Activated T-cell treated with anti-CD3 and anti-CD28 coated beads, Interleukin-2, amount 50 U/mL, for 24 hours (primary cell): ENCODE data around the gene UBQLN1.
"Not testable (repeated sequence)": the region's sequence is repeated elsewhere in the genome, so short reads cannot be mapped to it uniquely, and the experiment has no call there.

ENCODE experiments used
- DNase-seq: peaks from one replicate; pipeline ENCODE4 v3.0.0-alpha.2; 2020
- H3K27ac Mint-ChIP-seq: 2 replicates; pipeline ENCODE4 v1.8.0; 2020; ENCODE audit warnings: mild to moderate bottlenecking, mixed read lengths
- H3K27me3 Mint-ChIP-seq: 2 replicates; pipeline ENCODE4 v1.8.0; 2020; ENCODE audit warnings: mixed read lengths
- H3K36me3 Mint-ChIP-seq: 2 replicates; pipeline ENCODE4 v1.8.0; 2020; ENCODE audit warnings: low read depth, mixed read lengths
- H3K4me1 Mint-ChIP-seq: 2 replicates; pipeline ENCODE4 v1.8.0; 2020; ENCODE audit warnings: low read depth, mixed read lengths
- H3K4me3 Mint-ChIP-seq: 2 replicates; pipeline ENCODE4 v1.8.0; 2020; ENCODE audit warnings: mild to moderate bottlenecking, moderate library complexity, mixed read lengths
- H3K9me3 Mint-ChIP-seq: 2 replicates; pipeline ENCODE4 v1.8.0; 2020; ENCODE audit warnings: mixed read lengths

Gene UBQLN1

DNA sequence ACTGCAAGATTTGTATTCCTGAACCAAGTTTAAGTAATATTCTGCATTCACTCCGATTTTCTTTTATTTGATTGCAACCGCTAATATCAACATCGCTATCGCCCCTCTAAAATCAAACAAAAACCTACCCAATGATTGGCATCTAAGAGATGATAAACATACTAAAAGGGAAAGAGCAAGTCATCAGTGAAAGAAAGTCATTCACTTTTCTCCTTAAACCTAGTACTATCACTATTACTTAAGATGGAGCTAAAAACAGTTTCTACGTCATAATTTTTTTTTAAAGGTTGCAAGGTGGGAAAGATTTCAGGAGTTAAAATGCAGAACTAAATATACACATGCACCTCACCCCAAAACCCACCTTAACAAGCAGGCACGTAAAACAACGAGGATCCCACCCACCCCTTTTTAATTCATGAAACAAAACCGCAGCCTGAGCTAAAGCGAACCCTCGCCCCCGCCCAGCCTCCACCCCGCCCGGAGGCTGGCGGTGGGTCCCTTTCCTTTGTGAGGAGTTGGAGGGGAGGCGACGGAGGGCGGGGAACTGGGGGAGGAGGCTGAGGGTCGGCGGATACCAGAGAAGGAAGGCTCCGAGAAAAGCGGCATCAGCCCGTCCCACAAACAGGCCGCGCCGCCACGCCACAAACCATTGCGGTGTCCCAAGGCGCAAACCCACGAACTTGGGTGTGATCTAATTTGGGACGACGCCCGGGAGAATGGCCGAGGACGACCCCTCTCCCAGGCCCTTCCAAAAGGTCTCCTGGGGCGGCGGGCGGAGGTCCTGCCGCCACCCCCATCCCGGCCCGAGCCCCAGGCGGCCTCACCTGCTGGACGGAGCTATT lies 861 bp downstream of the UBQLN1 start:
- peaks cover 52% of the 10 kb centered on the region for H3K36me3 Mint-ChIP-seq
- H3K27me3 Mint-ChIP-seq = no peaks in the 10 kb centered on the region
- H3K4me3 Mint-ChIP-seq = peak overlapping the region; percentile 84
- H3K9me3 Mint-ChIP-seq = no peaks in the 10 kb centered on the region
- H3K4me1 Mint-ChIP-seq = peaks cover 54% of the 10 kb centered on the region
- H3K27ac Mint-ChIP-seq = peak overlapping the region; percentile 100
- DNase-seq = peak; percentile 79

DNA sequence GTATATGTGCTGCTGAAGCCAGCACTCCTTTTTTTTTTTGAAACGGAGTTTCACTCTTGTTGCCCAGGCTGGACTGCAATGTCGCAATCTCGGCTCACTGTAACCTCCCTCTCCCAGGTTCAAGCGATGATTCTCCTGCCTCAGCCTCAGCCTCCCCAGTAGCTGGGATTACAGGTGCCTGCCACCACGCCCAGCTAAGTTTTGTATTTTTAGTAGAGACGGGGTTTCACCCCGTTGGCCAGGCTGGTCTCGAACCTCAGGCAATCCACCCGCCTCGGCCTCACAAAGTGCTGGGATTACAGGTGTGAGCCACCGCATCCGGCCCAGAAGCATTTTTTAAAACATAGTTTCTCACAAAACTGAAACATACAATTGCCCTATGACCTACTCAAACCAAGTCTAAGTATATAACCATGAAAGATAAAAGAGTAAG lies 2.5 kb downstream of the UBQLN1 start:
- Mint-ChIP-seq H3K27ac (peak overlapping the region; percentile 100), H3K4me1 (peaks cover 68% of the 10 kb centered on the region), H3K36me3 (peaks cover 63% of the 10 kb centered on the region), H3K4me3 (peak overlapping the region; percentile 84)
- DNase-seq, H3K27me3 Mint-ChIP-seq, H3K9me3 Mint-ChIP-seq: not testable (repeated sequence)

DNA sequence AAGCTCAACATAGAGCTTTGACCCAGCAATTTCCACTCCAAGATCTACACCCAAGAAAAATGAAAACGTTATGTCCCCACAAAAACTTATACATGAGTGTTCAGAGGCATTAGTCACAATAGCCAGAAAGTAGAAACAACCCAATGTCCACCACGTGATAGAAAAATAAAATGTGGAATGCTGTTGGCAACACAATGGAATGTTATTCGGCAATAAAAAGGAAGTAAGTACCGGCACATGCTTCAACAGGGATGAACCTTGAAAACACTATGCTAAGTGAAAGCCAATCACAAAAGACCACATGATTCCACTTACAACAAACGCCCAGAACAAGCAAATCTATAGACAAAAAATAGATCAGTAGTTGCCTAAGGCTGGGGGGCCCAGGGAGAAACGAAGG lies 6.0 kb downstream of the UBQLN1 start:
- Mint-ChIP-seq H3K4me1 (peaks cover 84% of the 10 kb centered on the region), H3K4me3 (peak overlapping the region; percentile 0), H3K27ac (peak overlapping the region; percentile 15), H3K36me3 (peaks cover 74% of the 10 kb centered on the region), H3K9me3 (no peaks in the 10 kb centered on the region), H3K27me3 (no peaks in the 10 kb centered on the region)
- no peak for DNase-seq

DNA sequence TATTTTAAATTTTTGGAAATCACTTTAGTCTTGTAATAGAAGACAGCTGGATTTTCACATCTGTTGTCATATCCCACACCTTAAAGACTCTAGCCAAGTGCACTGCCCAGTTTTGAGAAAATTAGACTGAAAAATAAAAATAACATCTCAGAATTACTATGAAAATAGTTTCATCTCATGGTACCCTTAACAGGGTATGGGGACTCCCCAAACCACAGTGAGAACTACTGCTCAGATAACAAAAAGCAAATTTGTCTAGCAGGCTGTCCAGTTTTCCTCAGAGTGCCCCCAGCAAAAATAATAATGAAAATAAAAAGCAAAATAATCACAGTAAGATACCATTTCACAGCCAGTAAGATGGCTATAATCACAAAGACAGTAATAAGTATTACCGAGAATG lies 6.5 kb downstream of the UBQLN1 start:
- Mint-ChIP-seq H3K27ac (peak overlapping the region; percentile 15), H3K9me3 (no peaks in the 10 kb centered on the region), H3K36me3 (peaks cover 72% of the 10 kb centered on the region), H3K27me3 (no peaks in the 10 kb centered on the region), H3K4me3 (peak overlapping the region; percentile 0), H3K4me1 (peaks cover 83% of the 10 kb centered on the region)
- DNase-seq = no peak

DNA sequence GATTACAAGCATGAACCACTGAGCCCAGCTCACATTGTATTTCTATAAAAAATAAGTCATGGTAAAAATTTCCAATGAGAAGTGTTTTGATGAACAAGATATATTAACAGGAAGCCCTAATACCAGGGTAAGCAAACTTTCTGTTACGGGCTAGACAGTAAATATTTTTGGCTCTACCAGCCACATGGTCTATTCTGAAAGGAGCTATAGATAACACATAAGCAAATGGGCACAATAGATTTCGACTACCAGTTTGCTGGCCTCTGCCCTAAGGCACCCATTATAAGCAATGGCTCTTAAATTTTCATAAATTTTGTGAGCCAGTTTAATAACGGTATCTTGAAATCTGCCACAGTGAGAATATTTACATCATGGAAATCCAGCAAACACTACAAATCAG lies 8.1 kb downstream of the UBQLN1 start:
- Mint-ChIP-seq H3K4me3 (no peak overlapping the region), H3K27me3 (no peaks in the 10 kb centered on the region), H3K27ac (peak overlapping the region; percentile 82), H3K9me3 (no peaks in the 10 kb centered on the region), H3K4me1 (peaks cover 78% of the 10 kb centered on the region), H3K36me3 (peaks cover 61% of the 10 kb centered on the region)
- no peak for DNase-seq

DNA sequence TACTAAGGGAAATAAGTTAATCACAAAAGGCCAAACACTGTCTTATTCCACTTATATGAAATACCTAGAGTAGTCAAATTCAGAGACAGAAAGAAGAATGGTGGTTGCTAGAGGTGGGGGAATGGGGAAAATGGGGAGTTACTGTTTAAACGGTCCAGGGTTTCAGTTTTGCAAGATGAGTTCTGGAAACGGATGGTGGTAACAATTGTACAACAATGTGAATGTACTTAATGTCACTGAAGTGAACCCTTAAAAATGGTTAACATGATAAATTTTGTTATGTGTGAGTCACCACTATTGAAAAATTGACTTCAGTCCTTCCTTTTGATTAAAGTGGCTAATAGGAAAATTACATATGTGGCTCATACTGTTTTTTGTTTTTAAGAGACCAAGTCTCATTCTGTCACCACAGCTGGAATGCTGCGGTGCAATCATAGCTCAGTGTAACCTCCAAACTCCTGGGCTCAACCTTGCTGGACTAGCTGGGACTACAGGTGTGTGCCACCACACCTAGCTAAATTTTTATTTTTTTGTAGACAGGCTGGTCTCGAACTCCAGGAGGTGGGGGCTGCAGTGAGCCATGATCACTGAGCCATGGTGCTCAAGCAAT lies 8.7 kb downstream of the UBQLN1 start:
- Mint-ChIP-seq H3K4me1 (peaks cover 80% of the 10 kb centered on the region), H3K36me3 (peaks cover 60% of the 10 kb centered on the region), H3K27ac (peak overlapping the region; percentile 82), H3K27me3 (no peaks in the 10 kb centered on the region), H3K9me3 (no peaks in the 10 kb centered on the region), H3K4me3 (peak overlapping the region; percentile 12)
- no peak for DNase-seq

GRCh38 chr9:83691492-83691891 lies 16.3 kb downstream of the UBQLN1 start:
- H3K27ac Mint-ChIP-seq = peak overlapping the region; percentile 37
- no peak overlapping the region for H3K4me3 Mint-ChIP-seq
- no peaks in the 10 kb centered on the region for H3K9me3 Mint-ChIP-seq

GRCh38 chr9:83688921-83689320 lies 18.8 kb downstream of the UBQLN1 start:
- DNase-seq = no peak
- Mint-ChIP-seq H3K36me3 (peaks cover 38% of the 10 kb centered on the region), H3K4me3 (peak overlapping the region; percentile 13), H3K9me3 (no peaks in the 10 kb centered on the region), H3K4me1 (peaks cover 81% of the 10 kb centered on the region), H3K27me3 (no peaks in the 10 kb centered on the region), H3K27ac (peak overlapping the region; percentile 63)

More at GRCh38 chr9:83691492-83691891, 16.3 kb downstream of the UBQLN1 start:
- DNase-seq = no peak
- Mint-ChIP-seq H3K36me3 (peaks cover 40% of the 10 kb centered on the region), H3K27me3 (no peaks in the 10 kb centered on the region), H3K4me1 (peaks cover 86% of the 10 kb centered on the region)

- Mint-ChIP-seq H3K9me3 (no peaks in the 10 kb centered on the region), H3K4me3 (no peak overlapping the region), H3K4me1 (peaks cover 54% of the 10 kb centered on the region), H3K27me3 (no peaks in the 10 kb centered on the region), H3K27ac (peak overlapping the region; percentile 28), H3K36me3 (peaks cover 78% of the 10 kb centered on the region)
- no peak for DNase-seq
Measured at GRCh38 chr9:83681490-83681889, 26.3 kb downstream of the UBQLN1 start.

DNA sequence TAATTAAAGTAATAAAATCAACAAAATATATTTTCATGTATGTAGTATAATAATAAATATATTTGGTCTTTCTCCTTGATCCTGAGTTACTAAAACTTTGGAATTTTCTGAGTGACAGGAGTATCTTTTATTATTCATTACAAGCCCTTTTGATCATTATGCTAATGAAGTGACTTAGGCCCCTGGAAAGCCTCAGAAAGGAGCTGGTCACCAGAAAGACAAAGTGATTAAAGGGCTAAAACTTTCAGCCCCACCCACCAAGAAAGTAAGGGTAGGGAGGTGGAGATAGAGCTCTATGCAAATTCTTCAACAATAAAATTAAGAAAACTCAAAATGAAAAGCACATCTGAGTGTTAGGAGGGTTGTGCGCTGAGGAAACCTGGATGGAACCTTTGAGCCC lies 27.5 kb downstream of the UBQLN1 start:
- no peak overlapping the region for H3K4me3 Mint-ChIP-seq
- H3K36me3 Mint-ChIP-seq = peaks cover 84% of the 10 kb centered on the region
- no peaks in the 10 kb centered on the region for H3K9me3 Mint-ChIP-seq
- no peaks in the 10 kb centered on the region for H3K27me3 Mint-ChIP-seq
- peaks cover 48% of the 10 kb centered on the region for H3K4me1 Mint-ChIP-seq
- DNase-seq = no peak
- H3K27ac Mint-ChIP-seq = peak overlapping the region; percentile 72

GRCh38 chr9:83677596-83677995 lies 30.2 kb downstream of the UBQLN1 start:
- H3K9me3 Mint-ChIP-seq = no peaks in the 10 kb centered on the region
- no peaks in the 10 kb centered on the region for H3K27me3 Mint-ChIP-seq
- H3K27ac Mint-ChIP-seq = no peak overlapping the region
- no peak for DNase-seq
- H3K36me3 Mint-ChIP-seq = peaks cover 91% of the 10 kb centered on the region
- peaks cover 46% of the 10 kb centered on the region for H3K4me1 Mint-ChIP-seq
- no peak overlapping the region for H3K4me3 Mint-ChIP-seq

DNA sequence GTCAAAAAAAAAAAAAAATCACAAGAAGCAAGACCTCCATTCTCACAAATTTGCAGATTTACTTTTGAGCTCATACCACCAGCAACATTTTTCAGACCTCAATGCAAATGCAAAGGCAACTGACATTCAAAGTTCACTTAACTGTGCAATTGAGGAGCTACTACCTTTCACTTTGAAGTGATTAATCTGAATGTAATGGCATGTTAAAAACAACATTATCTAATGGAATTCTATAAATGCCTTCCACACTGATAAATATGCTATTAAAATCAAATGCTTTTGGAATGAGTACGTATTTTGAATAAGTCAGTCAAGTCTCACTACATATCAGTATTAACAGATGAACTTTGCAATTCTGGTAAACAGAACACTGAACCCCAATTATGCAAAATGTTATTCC lies 32.3 kb downstream of the UBQLN1 start:
- peaks cover 35% of the 10 kb centered on the region for H3K4me1 Mint-ChIP-seq
- peaks cover 93% of the 10 kb centered on the region for H3K36me3 Mint-ChIP-seq

GRCh38 chr9:83671451-83671850 lies 36.3 kb downstream of the UBQLN1 start:
- Mint-ChIP-seq H3K4me3 (no peak overlapping the region), H3K27ac (peak overlapping the region; percentile 52), H3K4me1 (peaks cover 28% of the 10 kb centered on the region), H3K9me3 (no peaks in the 10 kb centered on the region), H3K27me3 (no peaks in the 10 kb centered on the region), H3K36me3 (peaks cover 93% of the 10 kb centered on the region)
- DNase-seq = no peak

More for the DNA sequence above, 32.3 kb downstream of the UBQLN1 start:
- Mint-ChIP-seq H3K27ac (peak overlapping the region; percentile 47), H3K9me3 (no peaks in the 10 kb centered on the region), H3K4me3 (no peak overlapping the region), H3K27me3 (no peaks in the 10 kb centered on the region)
- no peak for DNase-seq

DNA sequence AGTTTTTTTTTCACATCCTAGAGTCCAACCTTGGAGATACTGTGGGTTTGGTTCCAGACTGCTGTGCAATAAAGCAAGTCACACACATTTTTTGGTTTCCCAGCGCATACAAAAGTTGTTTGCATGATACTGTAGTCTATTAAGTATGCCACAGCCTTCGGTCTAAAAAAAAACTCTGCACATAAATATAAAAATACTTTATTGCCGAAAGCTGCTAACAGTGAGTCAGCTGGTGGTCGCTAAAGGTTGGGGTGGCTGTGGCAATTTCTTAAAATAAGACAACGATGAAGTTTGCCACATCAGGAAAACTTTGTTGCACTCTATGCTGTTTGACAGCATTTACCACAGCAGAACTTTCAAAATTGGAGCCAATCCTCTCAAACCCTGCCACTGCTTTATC lies 37.4 kb downstream of the UBQLN1 start:
- Mint-ChIP-seq H3K27me3 (no peaks in the 10 kb centered on the region), H3K4me3 (no peak overlapping the region), H3K4me1 (peaks cover 38% of the 10 kb centered on the region), H3K9me3 (no peaks in the 10 kb centered on the region), H3K36me3 (peaks cover 96% of the 10 kb centered on the region), H3K27ac (peak overlapping the region; percentile 52)
- no peak for DNase-seq

DNA sequence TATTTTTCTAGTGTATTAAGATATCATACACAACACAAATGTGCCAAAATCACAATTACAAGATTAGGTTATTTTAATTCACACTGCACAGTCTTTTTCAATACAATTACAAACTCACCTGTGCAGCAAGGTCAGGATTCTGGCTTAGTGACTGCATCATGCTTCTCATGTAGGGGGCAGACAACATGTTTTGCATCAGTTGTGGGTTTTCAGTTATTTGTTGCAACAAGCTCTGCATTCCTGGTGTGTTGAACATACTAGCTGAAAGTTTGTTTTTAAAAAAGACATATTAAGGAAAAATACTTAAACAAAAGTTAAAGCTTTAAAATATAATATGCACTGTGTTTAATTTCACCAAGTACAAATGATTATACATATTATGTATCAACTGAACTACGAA lies 38.7 kb downstream of the UBQLN1 start:
- no peaks in the 10 kb centered on the region for H3K9me3 Mint-ChIP-seq

More for the DNA sequence above, 38.7 kb downstream of the UBQLN1 start:
- no peak overlapping the region for H3K27ac Mint-ChIP-seq
- H3K36me3 Mint-ChIP-seq = peaks cover 92% of the 10 kb centered on the region
- DNase-seq = no peak
- H3K4me1 Mint-ChIP-seq = peaks cover 34% of the 10 kb centered on the region
- H3K4me3 Mint-ChIP-seq = no peak overlapping the region
- no peaks in the 10 kb centered on the region for H3K27me3 Mint-ChIP-seq
